Right atrium auricular region (tissue), 2 donors: ENCODE data around the gene AATK. TPM values are rescaled to one million over a fixed set of nuclear protein-coding genes. Genes with fewer than 3 reads are reported as not detected.

Experiments used
- DNase-seq: peaks from one replicate; pipeline ENCODE4 v3.0.0-alpha.2; 2019; ENCODE audit warnings: low spot score
- H3K27ac ChIP-seq, 2 donors: fragments of 200-600 bp; sonication (generic); 1 replicate in 1 of 2; 2 replicates in 1 of 2; pipeline ENCODE4 v1.5.1; 2016 to 2019
- H3K27me3 ChIP-seq, 2 donors: fragments of 200-600 bp; sonication (generic); one replicate each; pipeline versions ENCODE4 v1.5.1 to v1.6.0; 2017 to 2019
- H3K36me3 ChIP-seq: fragments of 200-600 bp; sonication (generic); one replicate; pipeline ENCODE4 v1.5.1; 2016
- H3K4me1 ChIP-seq, 2 donors: fragments of 200-600 bp; sonication (generic); one replicate each; pipeline versions ENCODE4 v1.5.1 to v1.6.0; 2017 to 2019
- H3K4me3 ChIP-seq, 2 donors: fragments of 200-600 bp; sonication (generic); 1 replicate in 1 of 2; 2 replicates in 1 of 2; pipeline ENCODE4 v1.5.1; 2017 to 2019; ENCODE audit warnings: mild to moderate bottlenecking in 1 of 2, moderate library complexity in 1 of 2
- H3K9me3 ChIP-seq, 2 donors: fragments of 200-600 bp; sonication (generic); one replicate each; pipeline ENCODE4 v1.5.1; 2019
- total RNA-seq, 2 donors: library from RNA; depleted of rRNA; stranded (reverse); fragments of >200 nt; gene quantifications; one replicate each; pipeline ENCODE4 v1.1.0, GENCODE V29; 2016
- TF ChIP-seq, protein P1 (sequence below), 2 donors: fragments of 200-600 bp; sonication (generic); IDR thresholded peaks; one replicate each; pipeline ENCODE4 v1.5.1; 2019; ENCODE audit warnings: antibody characterized with exemption in 2 of 2

AATK gene
- total RNA-seq, 2 donors from 2014 or later: 5.4 to 6.5 TPM

DNA sequence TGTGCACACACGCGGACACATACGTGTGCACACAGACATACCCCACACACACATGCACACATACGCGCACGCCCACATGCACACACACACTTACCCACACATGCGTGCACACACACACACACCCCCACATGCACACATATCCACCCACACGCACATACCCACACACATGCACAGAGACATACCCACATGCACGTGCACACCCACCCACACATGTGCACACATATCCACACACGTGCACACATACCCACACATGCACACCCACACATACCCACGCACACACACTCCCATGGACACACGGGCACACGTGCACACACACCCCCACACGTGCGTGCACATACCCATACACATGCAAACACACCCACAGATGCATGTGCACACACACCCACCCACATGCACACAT is 27.9 kb downstream of the AATK start:
- no peaks in the 10 kb centered on the region for H3K36me3 ChIP-seq
- H3K4me3 ChIP-seq: no peak overlapping the region
- H3K27ac ChIP-seq: no peak overlapping the region
- TF ChIP-seq, protein P1, sequence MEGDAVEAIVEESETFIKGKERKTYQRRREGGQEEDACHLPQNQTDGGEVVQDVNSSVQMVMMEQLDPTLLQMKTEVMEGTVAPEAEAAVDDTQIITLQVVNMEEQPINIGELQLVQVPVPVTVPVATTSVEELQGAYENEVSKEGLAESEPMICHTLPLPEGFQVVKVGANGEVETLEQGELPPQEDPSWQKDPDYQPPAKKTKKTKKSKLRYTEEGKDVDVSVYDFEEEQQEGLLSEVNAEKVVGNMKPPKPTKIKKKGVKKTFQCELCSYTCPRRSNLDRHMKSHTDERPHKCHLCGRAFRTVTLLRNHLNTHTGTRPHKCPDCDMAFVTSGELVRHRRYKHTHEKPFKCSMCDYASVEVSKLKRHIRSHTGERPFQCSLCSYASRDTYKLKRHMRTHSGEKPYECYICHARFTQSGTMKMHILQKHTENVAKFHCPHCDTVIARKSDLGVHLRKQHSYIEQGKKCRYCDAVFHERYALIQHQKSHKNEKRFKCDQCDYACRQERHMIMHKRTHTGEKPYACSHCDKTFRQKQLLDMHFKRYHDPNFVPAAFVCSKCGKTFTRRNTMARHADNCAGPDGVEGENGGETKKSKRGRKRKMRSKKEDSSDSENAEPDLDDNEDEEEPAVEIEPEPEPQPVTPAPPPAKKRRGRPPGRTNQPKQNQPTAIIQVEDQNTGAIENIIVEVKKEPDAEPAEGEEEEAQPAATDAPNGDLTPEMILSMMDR (IDR thresholded peaks at IDR 0.05): no peak
- H3K9me3 ChIP-seq: no peaks in the 10 kb centered on the region
- H3K27me3 ChIP-seq: no peaks in the 10 kb centered on the region
- no peak for DNase-seq
- peaks cover 0 to 8% of the 10 kb centered on the region in 2 donors for H3K4me1 ChIP-seq

DNA sequence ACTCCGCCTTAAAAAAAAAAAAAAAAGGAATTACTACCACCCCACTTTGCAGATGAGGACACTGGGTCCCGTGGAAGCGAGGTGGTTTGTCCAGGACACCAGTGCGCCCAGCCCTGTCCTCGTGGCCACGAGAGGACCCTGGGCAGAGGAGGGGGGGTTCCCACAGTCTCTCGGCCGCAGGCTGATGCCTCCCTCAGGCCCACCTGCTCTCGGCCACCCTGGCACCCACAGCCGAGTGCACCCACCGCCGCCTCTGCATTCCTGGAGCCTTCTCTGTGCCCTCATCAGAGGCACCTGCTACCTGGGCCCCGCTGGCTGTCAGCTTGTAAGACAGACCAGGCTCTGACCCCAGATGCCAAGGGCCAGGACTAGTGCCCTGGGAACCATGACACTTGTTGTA is 28.8 kb downstream of the AATK start:
- Histone ChIP-seq H3K4me3 (no peak overlapping the region), H3K4me1 (no peaks in the 10 kb centered on the region), H3K27ac (no peak overlapping the region), H3K27me3 (no peaks in the 10 kb centered on the region), H3K36me3 (no peaks in the 10 kb centered on the region), H3K9me3 (no peaks in the 10 kb centered on the region)
- no peak for DNase-seq
- TF ChIP-seq, protein P1 (IDR thresholded peaks at IDR 0.05): no peak

DNA sequence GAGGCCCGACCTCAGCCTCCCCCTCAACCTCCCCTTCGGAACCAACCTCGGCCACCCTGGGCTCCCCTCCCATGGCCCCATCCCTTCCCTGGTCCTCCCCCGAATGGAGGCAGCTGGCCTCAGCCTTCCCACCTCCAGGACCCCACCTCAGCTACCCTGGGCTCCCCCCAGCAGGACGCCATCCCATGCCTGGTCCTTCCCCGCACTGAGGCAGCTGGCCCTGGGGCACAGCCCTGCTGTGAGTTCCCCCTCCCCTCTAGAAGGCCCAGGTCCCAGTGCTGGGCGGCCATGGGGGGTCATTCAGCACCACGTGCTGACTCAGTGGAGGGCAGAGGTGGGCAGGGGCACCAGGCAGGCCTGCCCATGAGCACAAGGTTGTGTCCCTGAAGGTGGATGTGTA is 29.7 kb downstream of the AATK start:
- TF ChIP-seq, protein P1 (IDR thresholded peaks at IDR 0.05): no peak
- no peak for DNase-seq
- H3K4me1 ChIP-seq: no peaks in the 10 kb centered on the region
- H3K27ac ChIP-seq: no peak overlapping the region
- H3K9me3 ChIP-seq: no peaks in the 10 kb centered on the region
- no peaks in the 10 kb centered on the region for H3K36me3 ChIP-seq
- H3K4me3 ChIP-seq: no peak overlapping the region
- H3K27me3 ChIP-seq: no peaks in the 10 kb centered on the region

DNA sequence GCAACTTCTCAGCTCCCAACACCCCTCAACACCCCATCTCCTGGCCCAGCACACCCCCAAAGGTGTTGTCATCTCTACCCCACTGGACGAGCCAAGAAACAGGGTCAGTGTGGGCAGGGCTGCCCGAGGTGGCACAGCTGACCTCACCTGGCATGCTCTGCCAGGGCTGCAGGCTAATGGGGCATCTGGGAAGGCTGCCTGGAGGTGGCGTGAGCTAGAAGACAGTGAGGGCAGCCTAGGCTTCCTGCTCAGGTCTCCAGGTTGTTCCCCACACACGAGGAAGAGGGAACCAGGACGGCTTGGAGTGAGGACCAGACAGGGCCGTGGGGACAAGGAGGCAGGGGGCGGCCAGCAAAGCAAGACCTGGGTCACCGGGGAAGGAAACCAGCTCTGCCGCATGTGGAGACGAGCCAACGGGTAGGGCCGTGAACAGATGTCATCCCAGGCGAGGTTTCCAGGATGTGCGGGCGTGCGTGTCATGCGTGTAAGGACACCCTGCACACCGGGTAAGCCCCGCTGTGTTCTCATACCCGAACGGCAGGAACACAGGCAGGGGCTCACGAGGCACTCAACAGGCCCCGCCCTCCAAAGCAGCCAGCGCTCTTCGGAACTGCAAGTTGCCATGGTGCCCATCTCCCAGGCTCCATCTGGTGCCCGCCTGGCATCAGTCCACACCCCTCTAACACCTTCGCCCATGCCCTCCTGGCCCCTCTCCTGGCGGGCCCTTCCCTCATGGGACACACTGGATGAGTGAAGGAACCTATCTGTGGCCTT is 30.3 kb downstream of the AATK start:
- no peak for DNase-seq
- Histone ChIP-seq H3K27ac (no peak overlapping the region), H3K4me1 (no peaks in the 10 kb centered on the region), H3K36me3 (no peaks in the 10 kb centered on the region), H3K27me3 (no peaks in the 10 kb centered on the region), H3K4me3 (no peak overlapping the region), H3K9me3 (no peaks in the 10 kb centered on the region)
- TF ChIP-seq, protein P1 (IDR thresholded peaks at IDR 0.05): no peak

DNA sequence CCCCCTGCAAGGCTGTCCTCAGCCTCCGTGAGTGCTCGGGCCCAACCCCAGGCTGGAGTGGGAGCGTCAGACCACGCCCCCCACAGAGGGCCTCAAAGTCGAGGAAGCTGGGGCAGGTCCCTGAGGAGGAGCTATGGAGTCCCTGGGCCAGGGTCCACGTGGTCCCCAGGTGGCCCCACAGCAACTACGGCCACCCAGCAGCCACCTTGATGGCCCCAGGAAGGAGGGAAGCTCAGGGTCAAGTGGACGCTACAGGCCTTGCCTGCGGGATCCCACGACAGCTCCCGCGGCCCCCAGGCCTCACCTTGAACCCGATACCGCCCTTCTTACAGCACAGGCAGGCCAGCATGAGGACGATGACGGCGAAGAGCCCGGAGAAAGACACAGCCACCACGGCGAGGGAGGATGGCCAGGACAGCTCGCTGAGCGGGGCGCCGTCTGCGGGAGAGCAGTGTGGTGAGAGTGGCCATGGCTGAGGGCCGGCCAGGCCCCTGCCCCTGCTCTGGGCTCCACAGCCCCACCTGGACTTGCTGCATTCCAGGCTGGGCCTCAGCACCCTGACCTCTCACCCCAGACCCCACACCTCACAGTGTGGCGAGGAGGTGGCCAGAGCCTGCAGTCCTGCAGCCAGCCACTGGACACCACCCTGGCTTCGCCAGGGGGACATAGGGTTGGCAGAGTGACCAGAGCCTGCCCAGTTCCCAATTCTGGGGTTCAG is 31.8 kb downstream of the AATK start:
- no peaks in the 10 kb centered on the region for H3K4me1 ChIP-seq
- no peaks in the 10 kb centered on the region for H3K9me3 ChIP-seq
- no peak overlapping the region for H3K4me3 ChIP-seq
- no peak for DNase-seq
- no peak overlapping the region for H3K27ac ChIP-seq
- TF ChIP-seq, protein P1 (IDR thresholded peaks at IDR 0.05): no peak
- H3K36me3 ChIP-seq: no peaks in the 10 kb centered on the region
- H3K27me3 ChIP-seq: no peaks in the 10 kb centered on the region
